ENCODE results near the gene PDGFA.

DNA sequence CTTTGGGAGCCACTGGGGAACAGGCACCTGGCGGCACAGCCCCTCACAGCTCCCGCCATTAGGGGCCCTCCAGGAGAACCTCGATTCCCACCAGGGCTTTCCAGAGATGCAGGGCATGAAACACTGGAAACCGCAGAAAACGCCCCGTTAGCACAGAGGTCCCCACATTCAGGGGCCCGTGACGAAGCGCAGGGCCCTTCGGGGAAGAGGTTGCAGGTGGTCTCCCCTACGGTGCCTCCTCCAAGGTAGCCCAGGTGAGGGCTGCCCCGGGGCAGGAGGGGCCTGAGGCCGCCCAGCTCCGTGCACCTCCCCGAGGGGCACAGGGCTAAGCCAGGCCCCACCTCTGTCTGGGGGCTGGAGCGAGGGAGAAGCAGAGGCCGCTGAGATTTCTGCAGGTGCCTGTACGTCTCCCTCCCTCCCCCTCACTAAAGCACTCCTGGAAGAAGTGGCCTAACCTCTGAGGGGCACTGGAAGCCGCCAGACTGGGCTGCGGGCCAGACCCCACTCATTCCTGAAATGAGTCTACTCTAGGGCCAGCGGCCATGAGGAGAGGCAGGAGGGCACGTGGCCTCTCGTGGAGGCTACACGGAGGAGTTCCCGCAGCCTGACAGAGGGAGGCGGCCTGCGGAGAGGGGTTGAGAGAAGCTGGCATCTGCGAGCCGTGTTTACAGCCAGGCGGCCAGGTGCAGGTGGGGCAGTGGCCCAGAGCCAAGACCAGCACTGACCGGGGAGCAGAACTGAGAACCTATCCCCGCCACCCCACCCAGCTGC, 6.9 kb downstream of the PDGFA start:
- TF ChIP-seq EZH2 (IDR thresholded peaks at IDR 0.05; ENCODE audit: insufficient read depth, poor library complexity, severe bottlenecking) (no peak), EZH2phosphoT487 (IDR thresholded peaks at IDR 0.05; ENCODE audit: insufficient read depth, low read depth) (no peak)

Measured in GM23248 (cell line).